Endothelial cell of umbilical vein (primary cell): ENCODE measurements around the gene KLF1. TPM values are rescaled to one million over a fixed set of nuclear protein-coding genes. Genes with fewer than 3 reads are reported as not detected.

Experiments
- BruUV-seq: library from RNA; stranded (reverse); fragments of 400-500 nt; replicated peaks from 2 replicates; lab custom pipeline; 2021; lab: Mats Ljungman, UMichigan
- CTCF ChIA-PET: fragments of 300-600, 350-600 bp; sonication (Branson Sonifier 250); formaldehyde crosslinking; loops from one replicate; lab custom pipeline; 2021; ENCODE audit warnings: antibody characterized with exemption, inconsistent platforms; lab: Charles Lee
- POLR2A ChIA-PET: fragments of 300-600, 350-600 bp; sonication (Branson Sonifier 250); formaldehyde crosslinking; loops from one replicate; lab custom pipeline; 2021; ENCODE audit warnings: antibody characterized with exemption, inconsistent platforms; lab: Charles Lee
- DNase-seq: peaks from one replicate; pipeline ENCODE4 v3.0.0-alpha.2; 2011; ENCODE audit warnings: low read depth, low spot score
- FAIRE-seq: peaks from 2 replicates; lab custom pipeline; 2011; peaks lifted over from hg19 to GRCh38; lab: Jason Lieb, UNC
- H2AFZ ChIP-seq: 2 replicates; pipeline ENCODE4 v1.6.0; 2012; ENCODE audit warnings: low read depth, low read length, control low read depth, inconsistent platforms
- H3K27ac ChIP-seq: 2 replicates; pipeline ENCODE4 v1.5.1; 2011; ENCODE audit warnings: low read depth, mild to moderate bottlenecking, control low read depth, low read length, moderate library complexity; ENCODE audit not compliant: insufficient read depth
- H3K27me3 ChIP-seq, 2 experiments: 2 replicates each; pipeline versions ENCODE4 v1.6.0 to v1.6.1; 2011; ENCODE audit warnings: low read length in 2 of 2, mixed read lengths in 1 of 2; ENCODE audit not compliant: control insufficient read depth in 2 of 2, insufficient read depth in 2 of 2
- H3K36me3 ChIP-seq, 2 experiments: 2 replicates in 1 of 2; 3 replicates in 1 of 2; pipeline ENCODE4 v1.5.1; 2011; ENCODE audit warnings: low read length in 2 of 2, mild to moderate bottlenecking in 1 of 2, moderate library complexity in 1 of 2; ENCODE audit not compliant: control insufficient read depth in 2 of 2, insufficient read depth in 2 of 2; ENCODE audit errors: extremely low read depth in 1 of 2
- H3K4me1 ChIP-seq: 3 replicates; pipeline ENCODE4 v1.5.1; 2011; ENCODE audit warnings: mild to moderate bottlenecking, low read length; ENCODE audit not compliant: control insufficient read depth, insufficient read depth; ENCODE audit errors: extremely low read depth
- H3K4me2 ChIP-seq: 2 replicates; pipeline ENCODE4 v1.6.1; 2011; ENCODE audit warnings: low read length, control low read depth, mixed read lengths; ENCODE audit not compliant: insufficient read depth
- H3K4me3 ChIP-seq, 3 experiments: fragments of 200-600 bp in 1 of 3; sonication (generic), shearing (Covaris generic) in 1 of 3; replicated peaks in 1 of 3; 2 replicates each; pipeline ENCODE4 v1.5.1; 2011 to 2016; ENCODE audit warnings: control low read depth in 3 of 3, low read length in 3 of 3, mild to moderate bottlenecking in 2 of 3, inconsistent platforms in 1 of 3, low read depth in 1 of 3, moderate library complexity in 1 of 3; ENCODE audit not compliant: insufficient read depth in 1 of 3
- H3K79me2 ChIP-seq: 2 replicates; pipeline ENCODE4 v1.6.0; 2012; ENCODE audit warnings: low read length, inconsistent platforms; ENCODE audit not compliant: control insufficient read depth, insufficient read depth
- H3K9ac ChIP-seq: replicated peaks from 2 replicates; pipeline ENCODE3; 2011; ENCODE audit warnings: low read length, control low read depth; ENCODE audit not compliant: insufficient read depth; ENCODE audit errors: extremely low read depth
- H3K9me1 ChIP-seq: replicated peaks from 3 replicates; pipeline ENCODE4 v1.6.0; 2011; ENCODE audit warnings: mild to moderate bottlenecking, low read length; ENCODE audit not compliant: control insufficient read depth, insufficient read depth; ENCODE audit errors: extremely low read depth
- H3K9me3 ChIP-seq: replicated peaks from 2 replicates; pipeline ENCODE4 v1.5.1; 2012; ENCODE audit warnings: low read length, inconsistent platforms; ENCODE audit not compliant: control insufficient read depth, insufficient read depth
- H4K20me1 ChIP-seq: replicated peaks from 2 replicates; pipeline ENCODE3; 2011; ENCODE audit warnings: mild to moderate bottlenecking, low read length; ENCODE audit not compliant: control insufficient read depth, insufficient read depth; ENCODE audit errors: extremely low read depth
- EZH2 ChIP-seq: IDR thresholded peaks from 2 replicates; pipeline ENCODE4 v1.6.1; 2012; ENCODE audit warnings: borderline replicate concordance, low read depth, mild to moderate bottlenecking, moderate library complexity, low read length, inconsistent platforms; ENCODE audit not compliant: severe bottlenecking
- FOS ChIP-seq: IDR thresholded peaks from 2 replicates; pipeline ENCODE4 v1.6.1; 2011; ENCODE audit warnings: mild to moderate bottlenecking, low read length, moderate library complexity, borderline replicate concordance; ENCODE audit not compliant: insufficient read depth
- GATA2 ChIP-seq: IDR thresholded peaks from 2 replicates; pipeline ENCODE4 v1.7.0; 2011; ENCODE audit warnings: low read depth, mild to moderate bottlenecking, moderate library complexity, mixed read lengths, low read length; ENCODE audit not compliant: insufficient read length, insufficient read depth
- JUN ChIP-seq: IDR thresholded peaks from 2 replicates; pipeline ENCODE4 v1.6.1; 2011; ENCODE audit warnings: borderline replicate concordance, low read depth; ENCODE audit not compliant: insufficient read length, insufficient read depth
- MYC ChIP-seq: IDR thresholded peaks from one replicate; pipeline ENCODE4 v1.6.1; 2011; ENCODE audit warnings: mild to moderate bottlenecking, low read depth, low read length
- POLR2A ChIP-seq: IDR thresholded peaks from 2 replicates; pipeline ENCODE4 v1.6.1; 2012; ENCODE audit warnings: low read depth, mild to moderate bottlenecking, control low read depth, low read length
- POLR2AphosphoS5 ChIP-seq: IDR thresholded peaks from 2 replicates; pipeline ENCODE4 v1.6.1; 2012; ENCODE audit warnings: low read depth, mild to moderate bottlenecking, control low read depth, low read length, moderate library complexity; ENCODE audit not compliant: insufficient read depth
- dilution Hi-C: fragments of 300-500 bp; cut with MboI; formaldehyde crosslinking; loops from one replicate; pipeline ENCODE4 v1.15.0; 2019; ENCODE audit warnings: low sequenced_read_pairs; ENCODE audit not compliant: extremely low pct_ligation_motif_present
- intact Hi-C: fragments of 100-400 bp; cut with micrococcal nuclease; formaldehyde crosslinking; loops from one replicate; pipeline ENCODE4 v1.10.0; 2022
- polyA plus RNA-seq, 4 experiments: library from polyadenylated mRNA; depleted of rRNA in 3 of 4; stranded (reverse) in 3 of 4; unstranded in 1 of 4; fragments of >200 nt; gene quantifications; 2 replicates each; pipeline versions ENCODE4 v1.2.1 to v1.2.3, GENCODE V29; 2011 to 2012; ENCODE audit warnings: missing spikeins in 1 of 4
- total RNA-seq: library from RNA; stranded (reverse); gene quantifications from 2 replicates; pipeline ENCODE4 v1.2.3, GENCODE V29; 2021
- TF ChIP-seq, protein P1 (sequence below), 2 donors: IDR thresholded peaks; 1 replicate in 1 of 2; 2 replicates in 1 of 2; pipeline ENCODE4 v1.5.1; 2011; ENCODE audit warnings: low read length in 2 of 2, mild to moderate bottlenecking in 2 of 2, moderate library complexity in 2 of 2, control low read depth in 1 of 2, inconsistent platforms in 1 of 2, low read depth in 1 of 2; ENCODE audit not compliant: insufficient read depth in 1 of 2; ENCODE audit errors: extremely low read depth in 1 of 2
- TF ChIP-seq, protein P2 (sequence below): IDR thresholded peaks from 2 replicates; pipeline ENCODE4 v1.6.1; 2011; ENCODE audit not compliant: insufficient read depth, insufficient read length

Gene KLF1
- total and polyA plus RNA-seq, 2 donors (not counting 3 experiments of a cell fraction or from before 2014, with no cell fraction given): not detected

DNA sequence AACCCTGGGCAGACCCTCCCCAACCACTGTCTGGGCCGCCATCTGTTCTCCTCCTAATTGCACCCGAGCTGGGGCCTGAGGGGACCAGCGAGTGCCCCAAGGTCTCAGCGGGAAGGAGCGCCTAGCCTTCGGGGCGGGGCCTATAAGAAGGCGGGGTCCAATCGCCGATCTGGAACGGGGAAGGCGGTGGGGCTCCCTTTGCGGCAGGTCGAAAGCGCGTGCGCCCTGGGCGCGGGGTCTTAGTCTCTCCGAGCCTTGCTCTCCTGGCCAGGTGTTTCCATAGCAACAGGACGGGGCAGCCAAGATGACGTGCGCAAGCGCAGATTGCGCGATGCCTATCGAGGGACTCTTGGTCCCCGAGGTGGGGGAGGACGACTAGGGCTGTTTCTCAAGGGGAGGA, 45.9 kb downstream of the KLF1 start:
- no peaks in the 10 kb centered on the region for H3K9me3 ChIP-seq
- no peak for FAIRE-seq
- no peaks in the 10 kb centered on the region for H3K79me2 ChIP-seq
- no peaks in the 10 kb centered on the region for H3K4me1 ChIP-seq
- no peaks in the 10 kb centered on the region for H3K36me3 ChIP-seq
- BruUV-seq: no TSS peak
- intact Hi-C loops: no loop called here
- dilution Hi-C loops: no loop called here
- H3K4me3 ChIP-seq: no peak overlapping the region
- no peaks in the 10 kb centered on the region for H3K9me1 ChIP-seq
- peaks cover 34 to 42% of the 10 kb centered on the region in 2 experiments for H3K27me3 ChIP-seq
- H3K4me2 ChIP-seq: peak overlapping the region; percentile 5
- peak overlapping the region; percentile 43 for H2AFZ ChIP-seq
- TF ChIP-seq, protein P1, sequence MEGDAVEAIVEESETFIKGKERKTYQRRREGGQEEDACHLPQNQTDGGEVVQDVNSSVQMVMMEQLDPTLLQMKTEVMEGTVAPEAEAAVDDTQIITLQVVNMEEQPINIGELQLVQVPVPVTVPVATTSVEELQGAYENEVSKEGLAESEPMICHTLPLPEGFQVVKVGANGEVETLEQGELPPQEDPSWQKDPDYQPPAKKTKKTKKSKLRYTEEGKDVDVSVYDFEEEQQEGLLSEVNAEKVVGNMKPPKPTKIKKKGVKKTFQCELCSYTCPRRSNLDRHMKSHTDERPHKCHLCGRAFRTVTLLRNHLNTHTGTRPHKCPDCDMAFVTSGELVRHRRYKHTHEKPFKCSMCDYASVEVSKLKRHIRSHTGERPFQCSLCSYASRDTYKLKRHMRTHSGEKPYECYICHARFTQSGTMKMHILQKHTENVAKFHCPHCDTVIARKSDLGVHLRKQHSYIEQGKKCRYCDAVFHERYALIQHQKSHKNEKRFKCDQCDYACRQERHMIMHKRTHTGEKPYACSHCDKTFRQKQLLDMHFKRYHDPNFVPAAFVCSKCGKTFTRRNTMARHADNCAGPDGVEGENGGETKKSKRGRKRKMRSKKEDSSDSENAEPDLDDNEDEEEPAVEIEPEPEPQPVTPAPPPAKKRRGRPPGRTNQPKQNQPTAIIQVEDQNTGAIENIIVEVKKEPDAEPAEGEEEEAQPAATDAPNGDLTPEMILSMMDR (IDR thresholded peaks at IDR 0.05; ENCODE audit: extremely low read depth in 1 of 2, insufficient read depth in 1 of 2, low read depth in 1 of 2, low read length in 2 of 2): no peak
- no peak for TF ChIP-seq MYC
- TF ChIP-seq GATA2: no peak
- no peak for TF ChIP-seq FOS
- TF ChIP-seq, protein P2, sequence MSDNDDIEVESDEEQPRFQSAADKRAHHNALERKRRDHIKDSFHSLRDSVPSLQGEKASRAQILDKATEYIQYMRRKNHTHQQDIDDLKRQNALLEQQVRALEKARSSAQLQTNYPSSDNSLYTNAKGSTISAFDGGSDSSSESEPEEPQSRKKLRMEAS: no peak
- TF ChIP-seq POLR2AphosphoS5: no peak
- TF ChIP-seq EZH2: no peak
- no peak for TF ChIP-seq POLR2A
- TF ChIP-seq JUN: no peak
- H4K20me1 ChIP-seq: no peaks in the 10 kb centered on the region
- H3K27ac ChIP-seq: no peak overlapping the region
- CTCF ChIA-PET: interaction anchor here (1.0 kb wide), 1 partner anchor 75 kb away, joined by 4 read pairs; no protein-coding TSS in a partner anchor
- H3K9ac ChIP-seq: no peak overlapping the region
- DNase-seq: no peak
- POLR2A ChIA-PET: no interaction called here
